SK-N-SH (cell line): ENCODE measurements around the gene TAMALIN.

ENCODE experiments used
- CTCF ChIP-seq: fragments of 200-600 bp; sonication (generic); IDR thresholded peaks from 2 replicates; pipeline ENCODE4 v1.6.1; 2017; ENCODE audit warnings: antibody characterized with exemption, mild to moderate bottlenecking, moderate library complexity
- GATA2 ChIP-seq: sonication (generic); formaldehyde crosslinking; IDR thresholded peaks from 2 replicates; pipeline ENCODE4 v1.5.0; 2020; ENCODE audit warnings: mild to moderate bottlenecking, missing genetic modification reagents
- JUND ChIP-seq: IDR thresholded peaks from 2 replicates; pipeline ENCODE4 v1.4.0; 2012
- TCF12 ChIP-seq: IDR thresholded peaks from 2 replicates; pipeline ENCODE4 v1.4.0; 2012
- YY1 ChIP-seq: IDR thresholded peaks from 2 replicates; pipeline ENCODE4 v1.4.0; 2012; ENCODE audit warnings: low read depth, mild to moderate bottlenecking

- no peak for TF ChIP-seq JUND
- TF ChIP-seq CTCF = no peak
- TF ChIP-seq YY1 = no peak
- no peak for TF ChIP-seq GATA2 (CRISPR knock-in tag)
- no peak for TF ChIP-seq TCF12
Measured at GRCh38 chr12:52036587-52037171, 29.9 kb downstream of the TAMALIN start.
